Stimulated activated CD8-positive, alpha-beta memory T cell treated with anti-CD3 and anti-CD28 coated beads, Interleukin-4, amount 100 ng/mL, for 1 hour (primary cell): ENCODE results near the gene GNAZ.

Experiments used
- DNase-seq, 2 donors: peaks; one replicate each; pipeline ENCODE4 v3.0.0-alpha.2; 2020; ENCODE audit warnings: low read depth in 2 of 2, low spot score in 1 of 2

The GNAZ gene

GRCh38 chr22:23106344-23106743 lies 36.0 kb downstream of the GNAZ start:
- DNase-seq, result no peak

GRCh38 chr22:23106906-23107367 lies 36.6 kb downstream of the GNAZ start:
- no peak for DNase-seq

GRCh38 chr22:23107487-23108248 lies 37.3 kb downstream of the GNAZ start:
- no peak for DNase-seq

GRCh38 chr22:23108249-23109078 lies 38.1 kb downstream of the GNAZ start:
- no peak for DNase-seq

- no peak for DNase-seq
Observed at GRCh38 chr22:23109079-23109347, 38.7 kb downstream of the GNAZ start.

GRCh38 chr22:23109441-23109978 lies 39.2 kb downstream of the GNAZ start:
- DNase-seq, result no peak

- DNase-seq, result no peak
Observed at GRCh38 chr22:23110190-23110921, 40.0 kb downstream of the GNAZ start.

GRCh38 chr22:23110922-23111527 lies 40.7 kb downstream of the GNAZ start:
- DNase-seq, result no peak

GRCh38 chr22:23112472-23113012 lies 42.2 kb downstream of the GNAZ start:
- no peak for DNase-seq

- no peak for DNase-seq
Observed at GRCh38 chr22:23113067-23113846, 42.9 kb downstream of the GNAZ start.

GRCh38 chr22:23113847-23114720 lies 43.8 kb downstream of the GNAZ start:
- no peak for DNase-seq

- no peak for DNase-seq
Observed at GRCh38 chr22:23114721-23115020, 44.4 kb downstream of the GNAZ start.

GRCh38 chr22:23115369-23115768 lies 45.0 kb downstream of the GNAZ start:
- DNase-seq, result no peak

- DNase-seq, result no peak
Observed at GRCh38 chr22:23115825-23116494, 45.6 kb downstream of the GNAZ start.

- no peak for DNase-seq
Observed at GRCh38 chr22:23116506-23117263, 46.4 kb downstream of the GNAZ start.

GRCh38 chr22:23117275-23117674 lies 47.0 kb downstream of the GNAZ start:
- DNase-seq, result no peak

GRCh38 chr22:23117891-23118646 lies 47.8 kb downstream of the GNAZ start:
- no peak for DNase-seq
